PC-3 (cell line): Measurements from ENCODE around the gene PCBP3. TPM values are rescaled to one million over a fixed set of nuclear protein-coding genes. Genes with fewer than 3 reads are reported as not detected.
"Not testable (repeated sequence)": the region's sequence is repeated elsewhere in the genome, so short reads cannot be mapped to it uniquely, and the experiment has no call there.

Experiments used
- ATAC-seq: fragments of 200-7000 bp; cut with Tn5 transposase; 2 replicates; pipeline ENCODE4 v1.9.1; 2020; ENCODE audit warnings: mild to moderate bottlenecking, moderate library complexity
- BruUV-seq: library from RNA; stranded (reverse); fragments of 400-500 nt; replicated peaks from 2 replicates; lab custom pipeline; 2021; lab: Mats Ljungman, UMichigan
- CTCF ChIA-PET: fragments of 300-600 bp; sonication (Branson Sonifier 250); formaldehyde crosslinking; loops from one replicate; lab custom pipeline; 2022; ENCODE audit warnings: antibody characterized with exemption; lab: Charles Lee
- POLR2A ChIA-PET: fragments of 300-600 bp; sonication (Branson Sonifier 250); formaldehyde crosslinking; loops from one replicate; lab custom pipeline; 2022; ENCODE audit warnings: antibody characterized with exemption; ENCODE audit not compliant: unreplicated experiment; lab: Charles Lee
- DNase-seq: peaks from one replicate; pipeline ENCODE4 v3.0.0-alpha.2; 2015
- H2AFZ ChIP-seq: fragments of 300-600 bp; sonication (generic); 2 replicates; pipeline ENCODE4 v1.6.0; 2016; ENCODE audit warnings: antibody characterized with exemption, low read length
- H3F3A ChIP-seq: fragments of 300-600 bp; sonication (generic); one replicate; pipeline ENCODE4 v1.6.0; 2017; ENCODE audit warnings: antibody characterized with exemption, low read length, control low read depth, mild to moderate bottlenecking; ENCODE audit not compliant: unreplicated experiment
- H3K27ac ChIP-seq: fragments of 300-600 bp; sonication (generic); 2 replicates; pipeline ENCODE4 v1.5.1; 2016; ENCODE audit warnings: mild to moderate bottlenecking, low read length
- H3K27me3 ChIP-seq: fragments of 300-600 bp; sonication (generic); 2 replicates; pipeline ENCODE4 v1.6.1; 2016; ENCODE audit warnings: low read length, mixed read lengths
- H3K36me3 ChIP-seq: fragments of 300-600 bp; sonication (generic); 2 replicates; pipeline ENCODE4 v1.6.1; 2016; ENCODE audit warnings: low read depth, mixed run types, low read length, mixed read lengths
- H3K4me1 ChIP-seq: fragments of 300-600 bp; sonication (generic); 2 replicates; pipeline ENCODE4 v1.5.1; 2016; ENCODE audit warnings: low read length; ENCODE audit not compliant: insufficient read depth
- H3K4me2 ChIP-seq: fragments of 300-600 bp; sonication (generic); 2 replicates; pipeline ENCODE4 v1.6.0; 2016; ENCODE audit warnings: low read length
- H3K4me3 ChIP-seq: fragments of 300-600 bp; sonication (generic); 2 replicates; pipeline ENCODE4 v1.5.1; 2016; ENCODE audit warnings: mild to moderate bottlenecking, low read length, mixed read lengths
- H3K79me2 ChIP-seq: fragments of 300-600 bp; sonication (generic); 2 replicates; pipeline ENCODE4 v1.6.1; 2017; ENCODE audit warnings: low read length, mixed read lengths
- H3K9ac ChIP-seq: fragments of 300-600 bp; sonication (generic); 2 replicates; pipeline ENCODE4 v1.6.0; 2016; ENCODE audit warnings: mild to moderate bottlenecking, low read length
- H3K9me2 ChIP-seq: fragments of 300-600 bp; sonication (generic); replicated peaks from 2 replicates; pipeline ENCODE4 v1.6.1; 2016; ENCODE audit warnings: mixed run types, low read length, mixed read lengths
- H3K9me3 ChIP-seq: fragments of 300-600 bp; sonication (generic); 2 replicates; pipeline ENCODE4 v1.6.1; 2016; ENCODE audit warnings: low read length, mixed read lengths
- H4K20me1 ChIP-seq: fragments of 300-600 bp; sonication (generic); 2 replicates; pipeline ENCODE4 v1.6.1; 2016; ENCODE audit warnings: low read length, mixed read lengths
- EZH2 ChIP-seq: fragments of 300-600 bp; sonication (generic); IDR thresholded peaks from one replicate; pipeline ENCODE4 v1.6.1; 2017; ENCODE audit warnings: antibody characterized with exemption, mild to moderate bottlenecking, low read length; ENCODE audit not compliant: unreplicated experiment
- EZH2phosphoT487 ChIP-seq: fragments of 300-600 bp; sonication (generic); IDR thresholded peaks from 2 replicates; pipeline ENCODE4 v1.6.1; 2018; ENCODE audit warnings: mild to moderate bottlenecking, antibody characterized with exemption, low read length, borderline replicate concordance
- intact Hi-C: fragments of 100-400 bp; cut with micrococcal nuclease; formaldehyde crosslinking; loops from 2 replicates; pipeline ENCODE4 v1.9.0; 2023
- total RNA-seq: library from RNA; depleted of rRNA; stranded (reverse); fragments of >200 nt; gene quantifications from 2 replicates; pipeline ENCODE4 v1.2.3, GENCODE V29; 2014
- TF ChIP-seq, protein P1 (sequence below): fragments of 300-600 bp; sonication (generic); conservative IDR thresholded peaks from 2 replicates; pipeline ENCODE4 v1.5.1; 2017; ENCODE audit warnings: antibody characterized with exemption, low read depth, mild to moderate bottlenecking, low read length

PCBP3 gene
- total RNA-seq, 1 experiment from 2014 or later, result 2.4 TPM

GRCh38 chr21:45622416-45623097 is 21.0 kb upstream of the PCBP3 start:
- H3K27me3 ChIP-seq, result peaks cover 25% of the 10 kb centered on the region
- CTCF ChIA-PET, result no interaction called here

DNA sequence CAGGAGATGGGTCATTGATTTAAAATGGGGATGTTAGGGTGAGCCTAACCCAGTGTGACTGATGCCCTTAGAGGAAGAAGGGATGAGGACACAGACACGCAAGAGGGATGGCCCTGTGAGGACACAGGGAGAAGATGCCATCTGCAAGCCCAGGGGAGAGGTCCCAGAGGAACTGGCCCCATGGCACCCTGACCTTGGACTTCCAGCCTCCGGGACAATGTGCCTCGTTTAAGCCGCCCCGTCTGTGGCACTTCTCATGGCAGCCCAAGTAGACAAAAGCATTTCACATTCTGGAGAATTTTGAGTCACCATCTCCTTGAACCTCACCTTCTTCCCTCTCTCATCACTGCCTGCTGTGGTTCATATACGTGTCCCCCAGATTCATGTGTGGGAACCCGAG is 20.1 kb upstream of the PCBP3 start:
- ChIA-PET CTCF (no interaction called here), POLR2A (no interaction called here)
- Histone ChIP-seq H3K79me2 (no peaks in the 10 kb centered on the region), H3K4me1 (peaks cover 6% of the 10 kb centered on the region), H3K4me3 (no peak overlapping the region), H4K20me1 (no peaks in the 10 kb centered on the region), H3K9me3 (no peaks in the 10 kb centered on the region), H3K4me2 (no peak overlapping the region), H3K27ac (no peak overlapping the region), H3K9me2 (no peaks in the 10 kb centered on the region), H3K9ac (no peak overlapping the region), H3F3A (no peaks in the 10 kb centered on the region), H2AFZ (no peak overlapping the region), H3K27me3 (peaks cover 25% of the 10 kb centered on the region), H3K36me3 (no peaks in the 10 kb centered on the region)
- intact Hi-C loops, result no loop called here
- TF ChIP-seq EZH2 (no peak), EZH2phosphoT487 (no peak)
- TF ChIP-seq, protein P1, sequence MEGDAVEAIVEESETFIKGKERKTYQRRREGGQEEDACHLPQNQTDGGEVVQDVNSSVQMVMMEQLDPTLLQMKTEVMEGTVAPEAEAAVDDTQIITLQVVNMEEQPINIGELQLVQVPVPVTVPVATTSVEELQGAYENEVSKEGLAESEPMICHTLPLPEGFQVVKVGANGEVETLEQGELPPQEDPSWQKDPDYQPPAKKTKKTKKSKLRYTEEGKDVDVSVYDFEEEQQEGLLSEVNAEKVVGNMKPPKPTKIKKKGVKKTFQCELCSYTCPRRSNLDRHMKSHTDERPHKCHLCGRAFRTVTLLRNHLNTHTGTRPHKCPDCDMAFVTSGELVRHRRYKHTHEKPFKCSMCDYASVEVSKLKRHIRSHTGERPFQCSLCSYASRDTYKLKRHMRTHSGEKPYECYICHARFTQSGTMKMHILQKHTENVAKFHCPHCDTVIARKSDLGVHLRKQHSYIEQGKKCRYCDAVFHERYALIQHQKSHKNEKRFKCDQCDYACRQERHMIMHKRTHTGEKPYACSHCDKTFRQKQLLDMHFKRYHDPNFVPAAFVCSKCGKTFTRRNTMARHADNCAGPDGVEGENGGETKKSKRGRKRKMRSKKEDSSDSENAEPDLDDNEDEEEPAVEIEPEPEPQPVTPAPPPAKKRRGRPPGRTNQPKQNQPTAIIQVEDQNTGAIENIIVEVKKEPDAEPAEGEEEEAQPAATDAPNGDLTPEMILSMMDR, result no peak
- DNase-seq (no peak), ATAC-seq (no peak)
- no TSS peak for BruUV-seq

More at GRCh38 chr21:45622416-45623097, 21.0 kb upstream of the PCBP3 start:
- H3K4me1 ChIP-seq, result peaks cover 14% of the 10 kb centered on the region
- no peak overlapping the region for H3K9ac ChIP-seq
- intact Hi-C loops, result no loop called here
- no peaks in the 10 kb centered on the region for H3F3A ChIP-seq
- no peaks in the 10 kb centered on the region for H3K9me2 ChIP-seq
- TF ChIP-seq, protein P1, result no peak
- no peak for TF ChIP-seq EZH2
- TF ChIP-seq EZH2phosphoT487, result no peak
- H3K27ac ChIP-seq, result no peak overlapping the region
- ATAC-seq (no peak), DNase-seq (no peak)
- no peaks in the 10 kb centered on the region for H3K36me3 ChIP-seq
- no peaks in the 10 kb centered on the region for H4K20me1 ChIP-seq
- POLR2A ChIA-PET, result no interaction called here
- no TSS peak for BruUV-seq
- no peaks in the 10 kb centered on the region for H3K9me3 ChIP-seq
- H3K79me2 ChIP-seq, result no peaks in the 10 kb centered on the region
- no peak overlapping the region for H3K4me2 ChIP-seq
- no peak overlapping the region for H3K4me3 ChIP-seq
- no peak overlapping the region for H2AFZ ChIP-seq

DNA sequence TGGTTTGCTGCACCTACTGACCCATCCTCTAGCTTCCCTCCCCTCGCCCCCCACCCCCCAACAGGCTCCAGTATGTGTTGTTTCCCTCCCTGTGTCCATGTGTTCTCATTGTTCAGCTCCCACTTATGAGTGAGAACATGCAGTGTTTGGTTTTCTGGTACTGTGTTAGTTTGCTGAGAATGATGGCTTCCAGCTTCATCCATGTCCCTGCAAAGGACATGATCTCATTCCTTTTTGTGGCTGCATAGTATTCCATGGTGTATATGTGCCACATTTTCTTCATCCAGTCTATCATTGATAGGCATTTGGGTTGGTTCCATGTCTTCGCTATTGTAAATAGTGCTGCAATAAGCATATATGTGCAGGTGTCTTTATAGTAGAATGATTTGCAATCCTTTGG is 17.4 kb upstream of the PCBP3 start:
- H3K27me3 ChIP-seq, result peaks cover 25% of the 10 kb centered on the region; the same call in 1 of the 2 replicates
- H3K4me1 ChIP-seq, H3K4me2 ChIP-seq, intact Hi-C loops, BruUV-seq, H3K4me3 ChIP-seq, H3K79me2 ChIP-seq, ATAC-seq, H4K20me1 ChIP-seq, H2AFZ ChIP-seq, H3K36me3 ChIP-seq, POLR2A ChIA-PET, H3K9ac ChIP-seq, H3K27ac ChIP-seq, H3K9me3 ChIP-seq, DNase-seq, H3K9me2 ChIP-seq, CTCF ChIA-PET, H3F3A ChIP-seq: not testable (repeated sequence)
